K562 (cell line): ENCODE results near the gene SLC7A6. TPM values are rescaled to one million over a fixed set of nuclear protein-coding genes. Genes with fewer than 3 reads are reported as not detected.

Source experiments
- ASH1L ChIP-seq: fragments of 450-650 bp; IDR thresholded peaks from 2 replicates; pipeline ENCODE4 v1.6.1; 2018; ENCODE audit warnings: borderline replicate concordance, mild to moderate bottlenecking, low read depth; ENCODE audit not compliant: partially characterized antibody
- BACH1 ChIP-seq: fragments of 200-800 bp; sonication (Bioruptor generic); IDR thresholded peaks from 2 replicates; pipeline ENCODE4 v1.6.1; 2016; ENCODE audit warnings: missing genetic modification characterization, missing compliant biosample characterization
- C11orf30 ChIP-seq: fragments of 450-650 bp; IDR thresholded peaks from 2 replicates; pipeline ENCODE4 v1.6.1; 2016; ENCODE audit warnings: low read depth, mild to moderate bottlenecking
- CHD1 ChIP-seq: fragments of 200-600 bp; sonication (generic); IDR thresholded peaks from one replicate; pipeline ENCODE4 v1.6.1; 2012; ENCODE audit warnings: mild to moderate bottlenecking, moderate library complexity, low read length, inconsistent platforms
- EGR1 ChIP-seq: fragments of 450-650 bp; conservative IDR thresholded peaks from 2 replicates; pipeline ENCODE4 v1.6.1; 2017; ENCODE audit warnings: mild to moderate bottlenecking
- ELK3 ChIP-seq: fragments of 450-650 bp; formaldehyde crosslinking; IDR thresholded peaks from 2 replicates; pipeline ENCODE4 v1.4.0; 2020; ENCODE audit warnings: mild to moderate bottlenecking
- ETV1 ChIP-seq: fragments of 450-650 bp; conservative IDR thresholded peaks from 2 replicates; pipeline ENCODE4 v1.6.1; 2016; ENCODE audit warnings: missing genetic modification characterization, control low read depth, low read depth, missing compliant biosample characterization
- FOXM1 ChIP-seq, 2 experiments: fragments of 450-650 bp in 1 of 2; sonication (generic) in 1 of 2; formaldehyde crosslinking in 1 of 2; IDR thresholded peaks; 2 replicates each; pipeline versions ENCODE4 v1.6.1 to v1.9.0; 2017 to 2022; ENCODE audit warnings: low read depth in 2 of 2, mild to moderate bottlenecking in 2 of 2, missing genetic modification reagents in 1 of 2, moderate library complexity in 1 of 2
- FOXP1 ChIP-seq: sonication (generic); formaldehyde crosslinking; IDR thresholded peaks from 2 replicates; pipeline ENCODE4 v1.8.0; 2022; ENCODE audit warnings: mild to moderate bottlenecking, missing genetic modification reagents
- GATAD2A ChIP-seq: fragments of 450-650 bp; IDR thresholded peaks from 2 replicates; pipeline ENCODE4 v1.6.1; 2017
- KDM1A ChIP-seq, 2 experiments: fragments of 450-650 bp; IDR thresholded peaks; 2 replicates each; pipeline ENCODE4 v1.6.1; 2016; ENCODE audit warnings: mild to moderate bottlenecking in 2 of 2
- LCOR ChIP-seq: sonication (generic); formaldehyde crosslinking; IDR thresholded peaks from 2 replicates; pipeline ENCODE4 v1.8.0; 2022; ENCODE audit warnings: mild to moderate bottlenecking, missing genetic modification reagents
- MAZ ChIP-seq, 2 experiments: fragments of 450-650 bp in 1 of 2; sonication (generic) in 1 of 2; formaldehyde crosslinking; IDR thresholded peaks in 1 of 2; conservative IDR thresholded peaks in 1 of 2; 2 replicates each; pipeline versions ENCODE4 v1.4.0 to v1.5.0; 2020; ENCODE audit warnings: mild to moderate bottlenecking in 1 of 2, missing genetic modification reagents in 1 of 2
- MBD2 ChIP-seq: sonication (generic); IDR thresholded peaks from 2 replicates; pipeline ENCODE4 v1.6.1; 2016; ENCODE audit warnings: low read depth, borderline replicate concordance
- MYNN ChIP-seq, 2 experiments: sonication (generic); formaldehyde crosslinking in 1 of 2; IDR thresholded peaks; 2 replicates each; pipeline versions ENCODE4 v1.5.0 to v1.6.1; 2016 to 2020; ENCODE audit warnings: antibody characterized with exemption in 1 of 2, missing genetic modification reagents in 1 of 2
- NRF1 ChIP-seq, 2 experiments: fragments of 450-650 bp; IDR thresholded peaks in 1 of 2; conservative IDR thresholded peaks in 1 of 2; 2 replicates each; pipeline ENCODE4 v1.6.1; 2014; ENCODE audit warnings: mild to moderate bottlenecking in 2 of 2
- RBFOX2 ChIP-seq: fragments of 200-400 bp; formaldehyde crosslinking; IDR thresholded peaks from 2 replicates; pipeline ENCODE4 v1.6.1; 2017; ENCODE audit warnings: low read depth, mild to moderate bottlenecking, low read length, moderate library complexity
- TOE1 ChIP-seq, 2 experiments: fragments of 450-650 bp in 1 of 2; sonication (generic) in 1 of 2; formaldehyde crosslinking in 1 of 2; IDR thresholded peaks; 2 replicates each; pipeline versions ENCODE4 v1.7.1 to v1.8.0; 2016 to 2022; ENCODE audit warnings: borderline replicate concordance in 2 of 2, mild to moderate bottlenecking in 2 of 2, antibody characterized with exemption in 1 of 2, inconsistent platforms in 1 of 2, low read depth in 1 of 2, missing genetic modification reagents in 1 of 2, moderate library complexity in 1 of 2
- USF1 ChIP-seq: sonication (generic); formaldehyde crosslinking; IDR thresholded peaks from 2 replicates; pipeline ENCODE4 v1.9.0; 2022; ENCODE audit warnings: mild to moderate bottlenecking, missing genetic modification reagents
- ZNF212 ChIP-seq: fragments of 450-650 bp; formaldehyde crosslinking; IDR thresholded peaks from 2 replicates; pipeline ENCODE4 v1.4.0; 2020; ENCODE audit warnings: mild to moderate bottlenecking
- ZNF232 ChIP-seq: sonication (generic); formaldehyde crosslinking; IDR thresholded peaks from 2 replicates; pipeline ENCODE4 v1.8.0; 2022; ENCODE audit warnings: mild to moderate bottlenecking, missing genetic modification reagents
- ZNF511 ChIP-seq: sonication (generic); formaldehyde crosslinking; IDR thresholded peaks from 2 replicates; pipeline ENCODE4 v1.8.0; 2022; ENCODE audit warnings: mild to moderate bottlenecking, missing genetic modification reagents
- ZNF699 ChIP-seq: fragments of 250-450 bp; sonication (Bioruptor Pico); IDR thresholded peaks from 2 replicates; pipeline ENCODE4 v1.8.0; 2021; ENCODE audit warnings: mild to moderate bottlenecking, moderate library complexity; ENCODE audit not compliant: insufficient replicate concordance
- polyA plus RNA-seq, 8 experiments: library from polyadenylated mRNA; depleted of rRNA in 4 of 8; stranded (reverse) in 5 of 8; unstranded in 3 of 8; fragments of >200 nt; fragmentation: Nextera tagmentation in 2 of 8; fragmentation: Illumina TruSeq in 1 of 8; extraction: Ambion mirVana in 2 of 8; extraction: Trizol in 1 of 8; gene quantifications; 2 replicates each; pipeline versions ENCODE4 v1.2.1 to v1.2.3, GENCODE V29; 2011 to 2014; ENCODE audit warnings: inconsistent platforms in 1 of 8, missing spikeins in 1 of 8
- total RNA-seq, 7 experiments: library from RNA; depleted of rRNA in 6 of 7; stranded (reverse); fragments of >200 nt in 6 of 7; fragmentation: Illumina TruSeq in 2 of 7; extraction: Trizol in 2 of 7; gene quantifications; 2 replicates each; pipeline versions ENCODE4 v1.2.1 to v1.2.3, GENCODE V29; 2011 to 2021; ENCODE audit warnings: low replicate concordance in 1 of 7

Gene SLC7A6
- total and polyA plus RNA-seq, 9 of the 15 experiments (the other 6 are each of a cell fraction or from before 2014, with no cell fraction given), result 12.6 to 60.1 (median 29.8) TPM

GRCh38 chr16:68244903-68245853 lies 19.1 kb upstream of the SLC7A6 start, which contains the start of gene PLA2G15 (continued):
- no peak for TF ChIP-seq ELK3 (CRISPR knock-in tag)
- no peak for TF ChIP-seq ZNF212
- peak; percentile 72; the same call in 1 of the 2 replicates for TF ChIP-seq FOXP1
- TF ChIP-seq LCOR, result peak; percentile 31; the same call in 1 of the 2 replicates
- TF ChIP-seq BACH1 (tag), result no peak
- TF ChIP-seq CHD1, result no peak
- TF ChIP-seq GATAD2A, result no peak
- TF ChIP-seq ETV1, result peak; percentile 77
- TF ChIP-seq TOE1 (IDR thresholded peaks at IDR 0.05; ENCODE audit: borderline replicate concordance), result peak; percentile 84; the same call in 1 of the 2 replicates
- no peak for TF ChIP-seq TOE1 (CRISPR knock-in tag; IDR thresholded peaks at IDR 0.05; ENCODE audit: borderline replicate concordance, low read depth)
- peak; percentile 68 for TF ChIP-seq C11orf30
- peak; percentile 81 for TF ChIP-seq ASH1L
- peak; percentile 92 to 94 for TF ChIP-seq MAZ (CRISPR knock-in tag; conservative IDR thresholded peaks at IDR 0.05 in 1 of 2, IDR thresholded peaks at IDR 0.05 in 1 of 2)
- TF ChIP-seq MYNN (IDR thresholded peaks at IDR 0.05), result 0 out of 2 replicates have a peak, but pooled peaks have one; percentile 11
- TF ChIP-seq MYNN (CRISPR knock-in tag; IDR thresholded peaks at IDR 0.05), result no peak
- TF ChIP-seq EGR1, result peak; percentile 99
- peak; percentile 35; the same call in 1 of the 2 replicates for TF ChIP-seq USF1 (CRISPR knock-in tag)
- peak; percentile 69 for TF ChIP-seq RBFOX2
- peak in 1 of 2 experiments; percentile 28; a peak in 1 of 4 replicates for TF ChIP-seq KDM1A (IDR thresholded peaks at IDR 0.05)
- TF ChIP-seq ZNF699 (CRISPR knock-in tag), result no peak
- TF ChIP-seq NRF1 (conservative IDR thresholded peaks at IDR 0.05 in 1 of 2, IDR thresholded peaks at IDR 0.05 in 1 of 2), result peak; percentile 30 to 40; a peak in 3 of 4 replicates
- peak; percentile 34; the same call in 1 of the 2 replicates for TF ChIP-seq ZNF511 (CRISPR knock-in tag)
- peak; percentile 67 for TF ChIP-seq FOXM1 (IDR thresholded peaks at IDR 0.05; ENCODE audit: low read depth)
- TF ChIP-seq FOXM1 (CRISPR knock-in tag; IDR thresholded peaks at IDR 0.05; ENCODE audit: low read depth), result no peak
- 0 out of 2 replicates have a peak, but pooled peaks have one; percentile 23 for TF ChIP-seq ZNF232 (CRISPR knock-in tag)
- TF ChIP-seq MBD2, result peak; percentile 77
